IMR-90 (cell line): ENCODE results near the gene SBK2. TPM values are rescaled to one million over a fixed set of nuclear protein-coding genes. Genes with fewer than 3 reads are reported as not detected.
A peak's percentile ranks its signal among the peaks of the same experiment; 100 is the strongest.

Source experiments
- ATAC-seq: fragments of 200-7000 bp; cut with Tn5 transposase; 2 replicates; pipeline ENCODE4 v1.9.1; 2020; ENCODE audit warnings: low read depth, mild to moderate bottlenecking, moderate library complexity
- BruUV-seq: library from RNA; stranded (reverse); fragments of 400-500 nt; replicated peaks from 2 replicates; lab custom pipeline; 2021; lab: Mats Ljungman, UMichigan
- CTCF ChIA-PET: fragments of 300-600 bp; formaldehyde crosslinking; extraction: SDS; loops from one replicate; lab custom pipeline; 2021; ENCODE audit warnings: antibody characterized with exemption; lab: Yijun Ruan, JAX
- POLR2A ChIA-PET: fragments of 300-600 bp; sonication (Branson Sonifier 250); formaldehyde crosslinking; loops from one replicate; lab custom pipeline; 2022; ENCODE audit warnings: antibody characterized with exemption; ENCODE audit not compliant: unreplicated experiment; lab: Charles Lee
- DNase-seq: peaks from one replicate; pipeline ENCODE4 v3.0.0; 2013
- H2AFZ ChIP-seq: replicated peaks from 2 replicates; pipeline ENCODE3; 2013; ENCODE audit warnings: low read length, mild to moderate bottlenecking; ENCODE audit not compliant: poor library complexity
- H2AK5ac ChIP-seq: 2 replicates; pipeline ENCODE4 v1.6.1; 2013; ENCODE audit warnings: low read depth, low read length, inconsistent platforms
- H2AK9ac ChIP-seq: replicated peaks from 2 replicates; pipeline ENCODE3; 2013; ENCODE audit warnings: mild to moderate bottlenecking, low read depth, low read length, moderate library complexity; ENCODE audit not compliant: poor library complexity
- H2BK120ac ChIP-seq: 2 replicates; pipeline ENCODE4 v1.6.1; 2013; ENCODE audit warnings: low read depth, low read length, inconsistent platforms
- H2BK15ac ChIP-seq: 3 replicates; pipeline ENCODE4 v1.6.1; 2013; ENCODE audit warnings: low read depth, low read length, inconsistent platforms
- H2BK20ac ChIP-seq: 2 replicates; pipeline ENCODE4 v1.6.1; 2013; ENCODE audit warnings: low read depth, mild to moderate bottlenecking, inconsistent platforms, low read length, moderate library complexity
- H2BK5ac ChIP-seq: 2 replicates; pipeline ENCODE4 v1.6.1; 2013; ENCODE audit warnings: mild to moderate bottlenecking, low read depth, low read length, inconsistent platforms; ENCODE audit not compliant: poor library complexity, severe bottlenecking
- H3K14ac ChIP-seq: replicated peaks from 2 replicates; pipeline ENCODE4 v1.6.1; 2013; ENCODE audit warnings: low read depth, low read length, inconsistent platforms
- H3K18ac ChIP-seq: 2 replicates; pipeline ENCODE4 v1.6.1; 2013; ENCODE audit warnings: low read depth, low read length, control low read depth
- H3K23ac ChIP-seq: 2 replicates; pipeline ENCODE4 v1.6.1; 2013; ENCODE audit warnings: low read depth, low read length, inconsistent platforms
- H3K27ac ChIP-seq: 2 replicates; pipeline ENCODE4 v1.5.1; 2013; ENCODE audit warnings: mild to moderate bottlenecking, control low read depth, low read length; ENCODE audit not compliant: insufficient read depth
- H3K27me3 ChIP-seq: 2 replicates; pipeline ENCODE4 v1.6.1; 2013; ENCODE audit warnings: low read length; ENCODE audit not compliant: control insufficient read depth, insufficient read depth
- H3K36me3 ChIP-seq: 2 replicates; pipeline ENCODE4 v1.6.1; 2013; ENCODE audit warnings: low read length, mixed read lengths; ENCODE audit not compliant: control insufficient read depth, insufficient read depth
- H3K4ac ChIP-seq: 2 replicates; pipeline ENCODE4 v1.6.1; 2013; ENCODE audit warnings: low read depth, low read length, inconsistent platforms
- H3K4me1 ChIP-seq: 2 replicates; pipeline ENCODE4 v1.6.1; 2013; ENCODE audit warnings: low read length, mixed read lengths; ENCODE audit not compliant: control insufficient read depth, insufficient read depth
- H3K4me2 ChIP-seq: 2 replicates; pipeline ENCODE4 v1.6.1; 2013; ENCODE audit warnings: low read depth, mild to moderate bottlenecking, control low read depth, low read length, moderate library complexity
- H3K4me3 ChIP-seq: 2 replicates; pipeline ENCODE4 v1.5.1; 2013; ENCODE audit warnings: low read depth, mild to moderate bottlenecking, control low read depth, low read length, moderate library complexity; ENCODE audit not compliant: insufficient read depth
- H3K56ac ChIP-seq: 2 replicates; pipeline ENCODE4 v1.6.1; 2013; ENCODE audit warnings: low read length, inconsistent platforms; ENCODE audit not compliant: insufficient read depth; ENCODE audit errors: extremely low read depth
- H3K79me1 ChIP-seq, 2 experiments: 2 replicates each; pipeline ENCODE4 v1.6.1; 2013; ENCODE audit warnings: low read length in 2 of 2, inconsistent platforms in 1 of 2, low read depth in 1 of 2
- H3K9ac ChIP-seq: 2 replicates; pipeline ENCODE4 v1.6.1; 2013; ENCODE audit warnings: low read depth, low read length, control low read depth
- H3K9me1 ChIP-seq: 2 replicates; pipeline ENCODE4 v1.6.1; 2013; ENCODE audit warnings: low read length, inconsistent platforms; ENCODE audit not compliant: insufficient read depth
- H3K9me3 ChIP-seq: 2 replicates; pipeline ENCODE4 v1.6.1; 2013; ENCODE audit warnings: low read length; ENCODE audit not compliant: control insufficient read depth, insufficient read depth
- H4K20me1 ChIP-seq: 2 replicates; pipeline ENCODE4 v1.6.1; 2013; ENCODE audit warnings: low read length, inconsistent platforms; ENCODE audit not compliant: insufficient read depth
- H4K5ac ChIP-seq: 2 replicates; pipeline ENCODE4 v1.6.1; 2013; ENCODE audit warnings: mild to moderate bottlenecking, low read depth, low read length, control low read depth
- H4K8ac ChIP-seq, 2 experiments: 2 replicates each; pipeline ENCODE4 v1.6.1; 2013; ENCODE audit warnings: low read depth in 2 of 2, low read length in 2 of 2, control low read depth in 1 of 2, inconsistent platforms in 1 of 2
- H4K91ac ChIP-seq: 2 replicates; pipeline ENCODE4 v1.6.1; 2013; ENCODE audit warnings: low read depth, low read length, inconsistent platforms; ENCODE audit not compliant: insufficient read depth
- BHLHE40 ChIP-seq: fragments of 150-350 bp; IDR thresholded peaks from 2 replicates; pipeline ENCODE4 v1.6.1; 2016; ENCODE audit warnings: mild to moderate bottlenecking, low read depth, low read length
- WGBS, 2 experiments: methylation state at CpG; one replicate each; pipeline versions ENCODE4 v1.1.5 to v1.1.7; 2013; ENCODE audit warnings: missing lambda C conversion rate in 2 of 2; ENCODE audit not compliant: insufficient read length in 1 of 2; ENCODE audit errors: extremely low coverage in 2 of 2; 5-methylcytosine and 5-hydroxymethylcytosine counted together
- dilution Hi-C: fragments of 300-500 bp; cut with HindIII; formaldehyde crosslinking; loops from one replicate; pipeline ENCODE4 v1.14.3; 2018; ENCODE audit warnings: low sequenced_read_pairs; ENCODE audit not compliant: unreplicated experiment
- in situ Hi-C: fragments of 300-500 bp; cut with MboI; formaldehyde crosslinking; loops from 3 replicates; pipeline ENCODE4 v1.14.3; 2019; ENCODE audit warnings: low sequenced_read_pairs, inconsistent platforms, mixed read lengths
- intact Hi-C: fragments of 100-400 bp; cut with micrococcal nuclease; formaldehyde crosslinking; loops from 2 replicates; pipeline ENCODE4 v1.10.0; 2022
- polyA plus RNA-seq, 3 experiments: library from polyadenylated mRNA; depleted of rRNA; stranded (reverse); fragments of >200 nt; gene quantifications; 2 replicates each; pipeline ENCODE4 v1.2.3, GENCODE V29; 2012; ENCODE audit warnings: low replicate concordance in 1 of 3
- total RNA-seq: library from RNA; depleted of rRNA; stranded (reverse); fragments of >200 nt; gene quantifications from 2 replicates; pipeline ENCODE4 v1.2.3, GENCODE V29; 2012
- TF ChIP-seq, protein P1 (sequence below): fragments of 150-350 bp; IDR thresholded peaks from 2 replicates; pipeline ENCODE4 v1.6.1; 2017; ENCODE audit warnings: mild to moderate bottlenecking, antibody characterized with exemption, low read length, low read depth

The SBK2 gene
- total and polyA plus RNA-seq, 2 of the 4 experiments (the other 2 are of a cell fraction): 0.48 TPM; not detected in 1

DNA sequence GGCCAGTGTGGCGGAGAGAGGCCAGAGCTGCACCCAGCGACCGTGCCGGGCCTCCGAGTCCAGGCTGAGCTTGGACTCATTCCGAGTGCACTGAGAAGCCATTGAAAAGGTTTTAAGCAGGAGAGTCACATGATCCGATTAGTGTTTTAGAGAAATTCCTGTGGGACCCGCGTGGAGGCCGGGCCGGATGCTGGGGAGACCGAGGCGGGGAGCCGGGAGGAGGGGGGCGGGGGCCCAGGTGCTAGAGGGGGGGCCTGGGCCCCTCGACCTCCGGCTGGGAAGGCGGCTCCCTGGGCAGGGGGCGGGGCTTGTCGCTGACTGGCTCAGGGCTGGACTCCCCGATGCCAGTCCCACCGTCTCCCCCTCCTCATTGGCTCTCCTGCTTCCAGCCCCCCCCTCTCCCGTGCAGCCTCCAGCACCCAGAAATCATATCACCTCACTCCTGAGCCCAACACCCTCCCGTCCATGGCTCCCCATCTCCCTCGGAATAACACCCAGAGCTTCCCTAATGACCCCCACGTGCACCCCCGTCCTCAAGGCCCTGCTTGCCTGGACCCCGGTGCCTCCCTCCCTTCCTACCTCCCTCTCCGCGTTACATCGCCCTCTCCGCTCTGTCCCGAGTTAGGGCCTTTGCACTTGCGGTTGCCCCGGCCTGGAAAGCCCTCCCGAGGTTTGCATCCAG lies 48.9 kb upstream of the SBK2 start:
- DNase-seq (peak; percentile 63), ATAC-seq (peak; percentile 88)
- Histone ChIP-seq H3K9me3 (no peaks in the 10 kb centered on the region), H3K56ac (no peak overlapping the region), H3K27ac (peak overlapping the region; percentile 76), H2AK5ac (peak overlapping the region; percentile 32; the same call in 1 of the 2 replicates), H3K4me3 (peak overlapping the region; percentile 34), H3K36me3 (no peaks in the 10 kb centered on the region), H3K4ac (peak overlapping the region; percentile 88), H2AK9ac (peak overlapping the region; percentile 22), H3K79me1 (peaks cover 0 to 12% of the 10 kb centered on the region in 2 experiments; a peak in 2 of 4 replicates), H4K5ac (peak overlapping the region; percentile 94), H2BK20ac (peak overlapping the region; percentile 59; the same call in 1 of the 2 replicates), H3K9me1 (peaks cover 10% of the 10 kb centered on the region), H2BK5ac (peak overlapping the region; percentile 22), H4K20me1 (no peaks in the 10 kb centered on the region), H3K27me3 (no peaks in the 10 kb centered on the region), H3K14ac (peak overlapping the region; percentile 88), H3K18ac (peak overlapping the region; percentile 45), H3K4me1 (peaks cover 14% of the 10 kb centered on the region), H2BK120ac (peak overlapping the region; percentile 73; the same call in 1 of the 2 replicates), H2AFZ (peak overlapping the region; percentile 95), H3K9ac (peak overlapping the region; percentile 43), H2BK15ac (peak overlapping the region; percentile 16; the same call in 1 of the 3 replicates), H3K4me2 (peak overlapping the region; percentile 92), H4K8ac (peak overlapping the region; percentile 74 to 95), H4K91ac (peak overlapping the region; percentile 66), H3K23ac (peak overlapping the region; percentile 62)
- TF ChIP-seq, protein P1, sequence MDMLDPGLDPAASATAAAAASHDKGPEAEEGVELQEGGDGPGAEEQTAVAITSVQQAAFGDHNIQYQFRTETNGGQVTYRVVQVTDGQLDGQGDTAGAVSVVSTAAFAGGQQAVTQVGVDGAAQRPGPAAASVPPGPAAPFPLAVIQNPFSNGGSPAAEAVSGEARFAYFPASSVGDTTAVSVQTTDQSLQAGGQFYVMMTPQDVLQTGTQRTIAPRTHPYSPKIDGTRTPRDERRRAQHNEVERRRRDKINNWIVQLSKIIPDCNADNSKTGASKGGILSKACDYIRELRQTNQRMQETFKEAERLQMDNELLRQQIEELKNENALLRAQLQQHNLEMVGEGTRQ: peak; percentile 61
- no peak for TF ChIP-seq BHLHE40
- ChIA-PET POLR2A (interaction anchor here (0.6 kb wide), 1 partner anchor 14 kb away, joined by 3 read pairs; the partner anchor contains the start of gene FIZ1), CTCF (interaction anchor here (1.4 kb wide), 1 partner anchor 119 kb away, joined by 3 read pairs; no protein-coding TSS in a partner anchor)
- in situ Hi-C loops: no loop called here
- dilution Hi-C loops: no loop called here
- WGBS, 2 experiments: 6% methylated on average over 21 of the region's 36 CpGs; no CpG with 5 or more reads in 1 of the 2 experiments
- BruUV-seq: no TSS peak
- intact Hi-C loops: no loop called here
